Esophagus muscularis mucosa (tissue), 4 donors: ENCODE results near the gene AKAP13. TPM values are rescaled to one million over a fixed set of nuclear protein-coding genes. Genes with fewer than 3 reads are reported as not detected.

Experiments used
- DNase-seq: peaks from one replicate; pipeline ENCODE4 v3.0.0-alpha.2; 2017; ENCODE audit errors: extremely low spot score
- H3K27ac ChIP-seq, 4 donors: fragments of 200-600 bp; sonication (generic); replicated peaks in 1 of 4; 1 replicate in 3 of 4; 2 replicates in 1 of 4; pipeline ENCODE4 v1.5.1; 2016 to 2019; ENCODE audit warnings: mild to moderate bottlenecking in 1 of 4
- H3K27me3 ChIP-seq, 4 donors: fragments of 200-600 bp; sonication (generic); one replicate each; pipeline versions ENCODE4 v1.5.1 to v1.6.0; 2016 to 2019
- H3K36me3 ChIP-seq, 4 donors: fragments of 200-600 bp; sonication (generic); one replicate each; pipeline ENCODE4 v1.5.1; 2016 to 2019
- H3K4me1 ChIP-seq, 4 donors: fragments of 200-600 bp; sonication (generic); one replicate each; pipeline ENCODE4 v1.5.1; 2016 to 2019
- H3K4me3 ChIP-seq, 4 donors: fragments of 200-600 bp; sonication (generic); 1 replicate in 2 of 4; 2 replicates in 2 of 4; pipeline ENCODE4 v1.5.1; 2016 to 2019; ENCODE audit warnings: mild to moderate bottlenecking in 4 of 4, moderate library complexity in 1 of 4
- H3K9me3 ChIP-seq, 4 donors: fragments of 200-600 bp; sonication (generic); 1 replicate in 3 of 4; 2 replicates in 1 of 4; pipeline ENCODE4 v1.5.1; 2016 to 2019
- EP300 ChIP-seq: sonication (generic); formaldehyde crosslinking; IDR thresholded peaks from one replicate; pipeline ENCODE4 v1.6.1; 2017; ENCODE audit warnings: antibody characterized with exemption
- POLR2A ChIP-seq: fragments of 450-650 bp; IDR thresholded peaks from one replicate; pipeline ENCODE4 v1.6.1; 2017; ENCODE audit warnings: antibody characterized with exemption, moderate library complexity, mild to moderate bottlenecking, low read depth
- POLR2AphosphoS5 ChIP-seq, 2 donors: sonication (generic); formaldehyde crosslinking; IDR thresholded peaks; one replicate each; pipeline ENCODE4 v1.6.1; 2017; ENCODE audit warnings: antibody characterized with exemption in 2 of 2
- WGBS: methylation state at CpG from one replicate; pipeline ENCODE4 v1.1.5; 2018; 5-methylcytosine and 5-hydroxymethylcytosine counted together
- intact Hi-C: fragments of 100-400 bp; cut with DNase I; formaldehyde crosslinking; loops from one replicate; pipeline ENCODE4 v1.15.1; 2023
- total RNA-seq, 4 donors: library from RNA; depleted of rRNA; stranded (reverse); fragments of >200 nt; gene quantifications; one replicate each; pipeline versions ENCODE4 v1.1.0 to v1.2.1, GENCODE V29; 2016
- TF ChIP-seq, protein P1 (sequence below), 3 experiments: fragments of 200-600 bp in 2 of 3; fragments of 450-650 bp in 1 of 3; sonication (generic) in 2 of 3; IDR thresholded peaks; one replicate each; pipeline ENCODE4 v1.5.1; 2017 to 2019; ENCODE audit warnings: antibody characterized with exemption in 3 of 3, mild to moderate bottlenecking in 2 of 3, moderate library complexity in 1 of 3

The AKAP13 gene
- total RNA-seq, 4 donors from 2014 or later = 232 to 323 (median 284) TPM

DNA sequence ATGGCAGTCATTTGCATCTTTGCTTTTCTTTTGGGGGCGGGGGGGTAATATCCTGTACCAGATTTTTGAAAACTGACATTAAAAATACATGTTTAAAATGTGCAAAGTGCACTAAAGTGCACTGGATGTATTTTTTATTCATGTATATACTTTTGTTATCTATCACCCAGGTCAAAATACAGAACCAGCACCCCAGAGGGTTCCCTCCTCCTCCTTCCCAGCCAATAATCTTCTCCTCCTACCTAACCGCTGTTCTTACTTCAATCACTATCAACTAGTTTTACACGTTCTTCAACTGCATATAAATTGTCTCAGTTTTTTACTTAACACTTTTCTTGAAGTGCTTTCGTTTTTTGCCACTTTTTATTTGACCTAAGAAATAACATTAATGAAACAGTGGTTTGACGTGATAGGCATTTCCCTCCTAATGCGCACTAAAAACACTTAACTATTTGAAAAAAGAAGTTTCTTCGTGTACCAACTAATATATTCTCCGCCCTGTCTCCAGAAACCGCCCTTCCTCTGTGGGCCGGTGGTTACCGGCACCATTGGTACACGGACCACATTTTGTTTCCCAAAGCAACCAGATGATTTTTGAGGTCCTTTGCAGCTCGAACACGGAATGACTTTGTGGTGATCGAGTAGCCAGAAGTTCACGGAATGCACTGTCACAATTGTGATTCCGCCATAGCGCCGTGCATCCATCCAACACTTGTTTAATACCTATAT is 836 bp upstream of the AKAP13 start:
- H3K27me3 ChIP-seq = no peaks in the 10 kb centered on the region
- 9% methylated on average over 19 of the region's 19 CpGs for WGBS
- TF ChIP-seq EP300 (no peak), POLR2A (no peak)
- TF ChIP-seq, protein P1, sequence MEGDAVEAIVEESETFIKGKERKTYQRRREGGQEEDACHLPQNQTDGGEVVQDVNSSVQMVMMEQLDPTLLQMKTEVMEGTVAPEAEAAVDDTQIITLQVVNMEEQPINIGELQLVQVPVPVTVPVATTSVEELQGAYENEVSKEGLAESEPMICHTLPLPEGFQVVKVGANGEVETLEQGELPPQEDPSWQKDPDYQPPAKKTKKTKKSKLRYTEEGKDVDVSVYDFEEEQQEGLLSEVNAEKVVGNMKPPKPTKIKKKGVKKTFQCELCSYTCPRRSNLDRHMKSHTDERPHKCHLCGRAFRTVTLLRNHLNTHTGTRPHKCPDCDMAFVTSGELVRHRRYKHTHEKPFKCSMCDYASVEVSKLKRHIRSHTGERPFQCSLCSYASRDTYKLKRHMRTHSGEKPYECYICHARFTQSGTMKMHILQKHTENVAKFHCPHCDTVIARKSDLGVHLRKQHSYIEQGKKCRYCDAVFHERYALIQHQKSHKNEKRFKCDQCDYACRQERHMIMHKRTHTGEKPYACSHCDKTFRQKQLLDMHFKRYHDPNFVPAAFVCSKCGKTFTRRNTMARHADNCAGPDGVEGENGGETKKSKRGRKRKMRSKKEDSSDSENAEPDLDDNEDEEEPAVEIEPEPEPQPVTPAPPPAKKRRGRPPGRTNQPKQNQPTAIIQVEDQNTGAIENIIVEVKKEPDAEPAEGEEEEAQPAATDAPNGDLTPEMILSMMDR (IDR thresholded peaks at IDR 0.05) = no peak
- H3K9me3 ChIP-seq = no peaks in the 10 kb centered on the region
- no peak for DNase-seq
- H3K4me1 ChIP-seq = peaks cover 14 to 35% (median 32%) of the 10 kb centered on the region in 4 donors
- peak overlapping the region; percentile 89 to 98 (median 94) for H3K4me3 ChIP-seq
- intact Hi-C loops = loop anchor here (5.0 kb wide), 1 partner anchor 47 kb away; no protein-coding TSS in a partner anchor
- no peaks in the 10 kb centered on the region for H3K36me3 ChIP-seq
- H3K27ac ChIP-seq = peak overlapping the region; percentile 98 to 99 (median 98)

DNA sequence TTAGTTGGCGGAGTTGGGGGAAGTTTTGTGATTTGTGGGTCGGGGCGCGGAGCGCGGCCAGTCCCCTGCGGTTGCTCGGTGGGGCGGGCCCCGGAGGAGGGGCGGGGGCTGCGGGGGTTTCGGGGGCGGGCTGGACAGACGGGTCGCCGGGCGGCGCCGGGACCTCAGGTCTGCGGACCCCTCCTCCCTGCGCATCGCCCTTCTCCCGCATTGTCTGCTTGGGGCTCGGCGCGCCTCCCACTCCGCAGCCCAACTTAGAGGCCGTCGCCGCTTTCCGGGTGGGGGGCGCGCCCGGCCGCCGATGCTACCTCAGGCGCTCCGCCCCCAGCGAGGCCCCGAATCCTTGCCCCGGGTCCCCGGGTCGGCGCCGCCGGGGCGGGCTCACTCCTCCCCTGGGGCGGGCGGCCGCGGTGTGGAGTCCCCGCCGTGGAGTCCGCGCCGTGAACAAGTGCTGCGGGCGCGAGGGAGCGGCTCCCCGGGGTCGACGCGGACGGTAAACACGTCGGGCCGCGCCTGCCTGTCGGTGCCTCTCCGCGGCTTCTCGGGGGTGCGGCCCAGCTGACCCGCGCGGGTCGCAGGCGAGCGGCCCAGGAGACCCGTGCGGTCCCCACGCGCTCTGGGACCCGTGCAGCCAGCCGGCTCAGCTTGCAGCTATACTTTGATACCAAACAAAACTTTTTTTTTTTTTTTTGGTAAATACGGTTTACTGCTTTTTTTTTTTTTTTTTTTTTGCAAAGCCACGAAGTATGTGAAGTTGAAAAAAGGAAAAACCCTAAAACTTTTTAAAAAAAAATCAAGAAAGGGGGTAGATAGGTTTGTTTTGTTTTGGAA is 624 bp downstream of the AKAP13 start:
- Histone ChIP-seq H3K9me3 (no peaks in the 10 kb centered on the region), H3K27me3 (no peaks in the 10 kb centered on the region), H3K27ac (peak overlapping the region; percentile 98 to 99 (median 98)), H3K36me3 (no peaks in the 10 kb centered on the region), H3K4me1 (peaks cover 15 to 49% (median 47%) of the 10 kb centered on the region in 4 donors), H3K4me3 (peak overlapping the region; percentile 89 to 98 (median 94))
- intact Hi-C loops = loop anchor here (5.0 kb wide), 1 partner anchor 49 kb away; no protein-coding TSS in a partner anchor
- peak; percentile 79 for DNase-seq
- WGBS = 3% methylated on average over 13 of the region's 89 CpGs
- TF ChIP-seq POLR2A = no peak
- TF ChIP-seq POLR2AphosphoS5 (IDR thresholded peaks at IDR 0.05) = peak in 1 of 2 donors; percentile 46
- TF ChIP-seq, protein P1 (IDR thresholded peaks at IDR 0.05) = no peak
- TF ChIP-seq EP300 = no peak

DNA sequence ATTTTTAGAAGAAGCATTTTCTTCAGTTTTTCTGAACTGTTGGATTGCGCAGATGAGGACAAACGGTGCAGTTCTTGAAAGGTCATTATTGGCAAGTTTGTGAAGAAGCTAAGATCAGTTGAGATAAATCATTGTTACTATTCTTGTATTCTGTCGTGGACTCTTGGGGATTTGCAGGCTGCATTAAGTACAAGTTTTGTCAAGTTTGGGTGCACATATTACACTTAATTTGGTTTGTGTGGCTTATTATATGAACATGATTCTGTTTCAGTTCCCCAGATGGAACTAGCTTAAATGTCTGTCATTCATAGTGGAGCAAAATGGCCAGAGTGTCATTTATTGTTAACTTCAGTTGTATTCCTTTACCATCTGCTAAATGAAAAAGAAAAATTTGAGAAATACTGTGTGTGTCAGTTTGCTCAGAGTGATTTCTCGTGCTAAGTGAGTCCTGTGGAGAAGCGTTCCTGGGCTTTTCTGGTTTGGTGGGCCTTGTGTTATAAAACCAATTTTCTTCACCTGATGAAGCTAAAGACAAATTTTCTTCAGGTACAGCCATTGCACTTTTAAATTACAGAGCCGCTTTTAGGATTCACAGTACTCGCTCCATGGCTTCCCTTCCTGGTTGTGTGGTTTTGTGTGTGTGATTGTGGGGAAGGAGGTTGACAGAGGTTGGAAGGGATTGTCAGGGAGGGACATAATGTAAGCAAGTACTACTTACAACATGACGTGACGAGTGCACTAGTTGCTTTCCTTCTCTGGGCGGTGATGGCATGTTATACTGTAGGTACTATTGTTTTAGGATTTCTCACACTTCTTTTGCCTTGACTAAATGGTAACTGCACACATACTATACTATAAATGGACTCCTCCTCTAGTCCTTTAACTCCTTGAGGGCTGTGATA is 1.7 kb downstream of the AKAP13 start:
- peaks cover 15 to 59% (median 53%) of the 10 kb centered on the region in 4 donors for H3K4me1 ChIP-seq
- intact Hi-C loops = loop anchor here (5.0 kb wide), 1 partner anchor 50 kb away; no protein-coding TSS in a partner anchor
- peak overlapping the region; percentile 89 to 98 (median 94) for H3K4me3 ChIP-seq
- no peaks in the 10 kb centered on the region for H3K36me3 ChIP-seq
- peak in 1 of 2 donors; percentile 16 for TF ChIP-seq POLR2AphosphoS5 (IDR thresholded peaks at IDR 0.05)
- TF ChIP-seq, protein P1 (IDR thresholded peaks at IDR 0.05) = no peak
- 41% methylated on average over 10 of the region's 10 CpGs for WGBS
- no peaks in the 10 kb centered on the region for H3K9me3 ChIP-seq
- DNase-seq = peak; percentile 75
- H3K27ac ChIP-seq = peak overlapping the region; percentile 98 to 99 (median 98)
- H3K27me3 ChIP-seq = no peaks in the 10 kb centered on the region

DNA sequence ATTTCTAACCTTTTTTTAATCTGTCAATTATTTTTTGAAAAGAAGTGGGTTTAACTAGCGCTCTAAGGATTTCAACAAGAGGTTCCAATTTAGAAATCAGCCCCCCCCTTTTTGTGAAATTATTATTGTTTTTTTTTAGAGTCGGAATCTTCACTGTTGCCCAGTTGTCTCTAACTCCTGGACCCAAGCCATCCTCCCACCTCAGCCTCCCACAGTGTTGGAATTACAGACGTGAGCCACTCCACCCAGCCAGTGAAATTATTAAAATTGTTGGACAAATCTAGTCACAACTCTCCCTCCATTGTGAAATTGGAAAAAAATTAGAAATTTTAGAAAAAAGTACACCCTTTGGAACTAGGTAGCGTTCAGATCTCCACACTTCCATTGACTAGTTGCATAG is 2.5 kb downstream of the AKAP13 start:
- TF ChIP-seq, protein P1 (IDR thresholded peaks at IDR 0.05) = no peak
- TF ChIP-seq POLR2AphosphoS5 (IDR thresholded peaks at IDR 0.05) = no peak
- TF ChIP-seq POLR2A = no peak
- no peak for TF ChIP-seq EP300
- WGBS = 46% methylated on average over 4 of the region's 4 CpGs
- Histone ChIP-seq H3K4me3 (peak overlapping the region; percentile 89 to 98 (median 94)), H3K27ac (peak overlapping the region; percentile 98 to 99 (median 98)), H3K36me3 (peaks cover 0 to 3% (median 0%) of the 10 kb centered on the region in 4 donors), H3K9me3 (no peaks in the 10 kb centered on the region), H3K4me1 (peaks cover 15 to 67% (median 59%) of the 10 kb centered on the region in 4 donors), H3K27me3 (no peaks in the 10 kb centered on the region)
- peak; percentile 66 for DNase-seq
- intact Hi-C loops = loop anchor here (5.0 kb wide), 1 partner anchor 51 kb away; no protein-coding TSS in a partner anchor
